ENCODE measurements around the gene FRMPD4. TPM values are rescaled to one million over a fixed set of nuclear protein-coding genes. Genes with fewer than 3 reads are reported as not detected.

FRMPD4 gene
- total RNA-seq, 2 experiments from 2014 or later = not detected

DNA sequence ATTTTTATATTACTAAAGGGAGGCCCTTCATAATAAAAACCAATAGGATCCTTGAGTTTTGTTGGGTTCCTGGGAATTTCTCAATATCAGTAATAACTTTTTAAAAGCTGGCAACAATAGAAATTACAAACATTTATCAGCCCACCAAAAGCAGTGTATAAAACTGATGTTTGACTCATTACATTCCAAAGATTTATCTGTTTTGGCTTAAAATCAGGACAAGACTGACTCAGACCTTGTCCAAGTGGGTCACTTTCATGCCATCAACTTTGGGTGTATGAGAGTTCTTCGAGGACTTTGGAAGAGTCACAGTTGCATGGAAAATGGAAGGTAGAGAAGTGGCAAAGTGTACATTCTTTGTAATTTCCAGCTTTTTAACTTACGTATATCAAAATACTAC is 102.8 kb downstream of the FRMPD4 start:
- no peak for DNase-seq
- ChIA-PET CTCF (no interaction called here), POLR2A (no interaction called here)
- no peak overlapping the region for H3K4me3 Mint-ChIP-seq
- H3K4me3 ChIP-seq (ENCODE audit: low read length) = no peak overlapping the region
- intact Hi-C loops (cut with DNase I, micrococcal nuclease) = no loop called here
- H3K27ac Mint-ChIP-seq = no peak overlapping the region
- no peaks in the 10 kb centered on the region for H3K27me3 Mint-ChIP-seq
- H3K9me3 Mint-ChIP-seq = no peaks in the 10 kb centered on the region
- no peaks in the 10 kb centered on the region for H3K4me1 ChIP-seq (ENCODE audit: insufficient read depth, low read length)
- no peaks in the 10 kb centered on the region for H3K9me3 ChIP-seq (ENCODE audit: control insufficient read depth in 1 of 2, insufficient read depth in 1 of 2, low read length in 2 of 2)
- H3K4me1 Mint-ChIP-seq (ENCODE audit: low read depth) = no peaks in the 10 kb centered on the region
- H3K27ac ChIP-seq (ENCODE audit: low read depth in 1 of 2, low read length in 2 of 2) = no peak overlapping the region
- TF ChIP-seq, protein P1, sequence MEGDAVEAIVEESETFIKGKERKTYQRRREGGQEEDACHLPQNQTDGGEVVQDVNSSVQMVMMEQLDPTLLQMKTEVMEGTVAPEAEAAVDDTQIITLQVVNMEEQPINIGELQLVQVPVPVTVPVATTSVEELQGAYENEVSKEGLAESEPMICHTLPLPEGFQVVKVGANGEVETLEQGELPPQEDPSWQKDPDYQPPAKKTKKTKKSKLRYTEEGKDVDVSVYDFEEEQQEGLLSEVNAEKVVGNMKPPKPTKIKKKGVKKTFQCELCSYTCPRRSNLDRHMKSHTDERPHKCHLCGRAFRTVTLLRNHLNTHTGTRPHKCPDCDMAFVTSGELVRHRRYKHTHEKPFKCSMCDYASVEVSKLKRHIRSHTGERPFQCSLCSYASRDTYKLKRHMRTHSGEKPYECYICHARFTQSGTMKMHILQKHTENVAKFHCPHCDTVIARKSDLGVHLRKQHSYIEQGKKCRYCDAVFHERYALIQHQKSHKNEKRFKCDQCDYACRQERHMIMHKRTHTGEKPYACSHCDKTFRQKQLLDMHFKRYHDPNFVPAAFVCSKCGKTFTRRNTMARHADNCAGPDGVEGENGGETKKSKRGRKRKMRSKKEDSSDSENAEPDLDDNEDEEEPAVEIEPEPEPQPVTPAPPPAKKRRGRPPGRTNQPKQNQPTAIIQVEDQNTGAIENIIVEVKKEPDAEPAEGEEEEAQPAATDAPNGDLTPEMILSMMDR (IDR thresholded peaks at IDR 0.05) = no peak
- H3K36me3 Mint-ChIP-seq (ENCODE audit: low read depth) = no peaks in the 10 kb centered on the region
- no peaks in the 10 kb centered on the region for H3K27me3 ChIP-seq (ENCODE audit: control insufficient read depth in 1 of 2, insufficient read depth in 2 of 2, low read length in 2 of 2)
- ATAC-seq (ENCODE audit: poor library complexity) = no peak
- H3K36me3 ChIP-seq (ENCODE audit: insufficient read depth, low read length) = no peaks in the 10 kb centered on the region

DNA sequence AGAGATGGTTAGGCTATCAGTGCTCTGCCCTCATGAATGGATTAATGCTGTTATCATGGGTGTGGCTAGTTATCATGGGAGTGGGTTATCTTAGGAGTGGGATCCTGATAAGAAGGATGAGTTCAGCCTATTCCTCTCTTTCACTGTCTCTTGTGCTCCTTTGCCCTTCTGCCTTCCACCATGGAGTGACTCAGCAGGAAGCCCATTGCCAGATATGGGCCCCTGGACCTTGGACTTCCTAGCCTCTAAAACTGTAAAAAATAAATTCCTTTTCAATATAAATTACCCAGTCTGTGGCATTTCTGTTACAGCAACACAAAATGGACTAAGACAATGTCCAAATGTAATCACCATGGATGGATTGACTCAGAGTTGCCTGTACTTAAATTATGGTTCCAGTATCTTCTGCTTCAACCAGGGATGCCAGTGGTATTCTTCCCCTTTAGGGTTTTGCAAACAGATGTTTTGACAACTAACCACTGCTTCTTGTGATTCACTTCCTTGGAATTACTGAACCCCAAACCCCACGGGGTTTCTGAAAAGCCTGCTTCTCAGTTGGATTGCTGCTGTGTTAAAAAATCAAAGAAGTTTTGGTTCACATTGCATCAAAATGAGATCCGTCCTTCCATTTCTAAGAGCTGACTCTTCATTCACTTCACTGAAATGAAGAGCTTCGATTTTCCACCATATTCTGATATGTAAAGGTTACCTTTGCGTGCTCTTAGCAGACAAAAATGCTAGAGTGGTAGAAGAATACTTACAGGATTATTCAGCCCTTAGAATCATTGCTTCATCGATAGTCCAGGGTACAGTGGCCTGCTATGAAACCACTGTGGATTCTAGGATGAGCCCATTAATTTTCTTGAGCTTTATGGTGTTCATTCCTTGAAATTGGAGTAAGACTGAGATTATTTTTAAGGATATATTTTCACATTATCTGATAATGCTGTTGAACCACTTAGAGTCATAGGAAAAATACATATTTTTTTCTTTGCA is 107.7 kb downstream of the FRMPD4 start:
- no peak overlapping the region for H3K4me3 Mint-ChIP-seq
- Histone ChIP-seq H3K4me3 (ENCODE audit: low read length) (no peak overlapping the region), H3K9me3 (ENCODE audit: control insufficient read depth in 1 of 2, insufficient read depth in 1 of 2, low read length in 2 of 2) (no peaks in the 10 kb centered on the region), H3K27me3 (ENCODE audit: control insufficient read depth in 1 of 2, insufficient read depth in 2 of 2, low read length in 2 of 2) (no peaks in the 10 kb centered on the region), H3K36me3 (ENCODE audit: insufficient read depth, low read length) (no peaks in the 10 kb centered on the region), H3K27ac (ENCODE audit: low read depth in 1 of 2, low read length in 2 of 2) (no peak overlapping the region), H3K4me1 (ENCODE audit: insufficient read depth, low read length) (no peaks in the 10 kb centered on the region)
- intact Hi-C loops (cut with DNase I, micrococcal nuclease) = no loop called here
- no peaks in the 10 kb centered on the region for H3K36me3 Mint-ChIP-seq (ENCODE audit: low read depth)
- TF ChIP-seq, protein P1 (IDR thresholded peaks at IDR 0.05) = no peak
- ATAC-seq (ENCODE audit: poor library complexity) (no peak), DNase-seq (no peak)
- no peaks in the 10 kb centered on the region for H3K27me3 Mint-ChIP-seq
- ChIA-PET POLR2A (no interaction called here), CTCF (no interaction called here)
- no peaks in the 10 kb centered on the region for H3K9me3 Mint-ChIP-seq
- no peaks in the 10 kb centered on the region for H3K4me1 Mint-ChIP-seq (ENCODE audit: low read depth)
- H3K27ac Mint-ChIP-seq = no peak overlapping the region

DNA sequence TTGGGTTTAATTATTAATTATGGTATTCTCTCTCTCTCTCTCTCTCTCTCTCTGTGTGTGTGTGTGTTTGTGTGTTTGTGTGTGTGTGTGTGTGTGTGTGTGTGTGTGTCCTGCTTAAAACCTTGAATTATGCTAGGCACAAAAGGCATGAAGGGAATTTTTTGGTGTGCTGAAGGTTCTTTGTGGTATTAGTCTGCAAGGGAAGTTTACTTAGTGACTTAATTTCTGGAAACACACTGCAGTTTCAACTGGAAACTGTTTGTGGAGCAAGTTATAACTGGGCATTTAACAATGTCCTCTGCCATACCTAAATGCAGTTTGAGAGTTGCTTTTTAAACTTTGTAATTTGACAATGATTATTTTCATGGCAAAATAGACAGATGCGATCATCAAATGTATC is 111.7 kb downstream of the FRMPD4 start:
- CTCF ChIA-PET = interaction anchor here (0.8 kb wide), 1 partner anchor 60 kb away, joined by 3 read pairs; no protein-coding TSS in a partner anchor
- intact Hi-C loops (cut with DNase I, micrococcal nuclease) = no loop called here
- no peak for ATAC-seq (ENCODE audit: poor library complexity)

More for the DNA sequence above, 111.7 kb downstream of the FRMPD4 start:
- DNase-seq = no peak
- Mint-ChIP-seq H3K4me3 (no peak overlapping the region), H3K36me3 (ENCODE audit: low read depth) (no peaks in the 10 kb centered on the region), H3K27ac (no peak overlapping the region), H3K27me3 (no peaks in the 10 kb centered on the region), H3K4me1 (ENCODE audit: low read depth) (no peaks in the 10 kb centered on the region), H3K9me3 (no peaks in the 10 kb centered on the region)
- Histone ChIP-seq H3K4me3 (ENCODE audit: low read length) (no peak overlapping the region), H3K27me3 (ENCODE audit: control insufficient read depth in 1 of 2, insufficient read depth in 2 of 2, low read length in 2 of 2) (no peaks in the 10 kb centered on the region), H3K36me3 (ENCODE audit: insufficient read depth, low read length) (no peaks in the 10 kb centered on the region), H3K27ac (ENCODE audit: low read depth in 1 of 2, low read length in 2 of 2) (no peak overlapping the region), H3K4me1 (ENCODE audit: insufficient read depth, low read length) (no peaks in the 10 kb centered on the region), H3K9me3 (ENCODE audit: control insufficient read depth in 1 of 2, insufficient read depth in 1 of 2, low read length in 2 of 2) (no peaks in the 10 kb centered on the region)
- POLR2A ChIA-PET = no interaction called here
- TF ChIP-seq, protein P1 (IDR thresholded peaks at IDR 0.05) = no peak
